Right hindlimb (tissue), 1 donor: ENCODE measurements around the gene RPP30.

Source experiments
- DNase-seq: peaks from one replicate; pipeline ENCODE4 v3.0.0-alpha.2; 2018

The RPP30 gene

GRCh38 chr10:90871766-90872647 is at the start of gene RPP30:
RPP30 (plus strand) TSS chr10:90871974; CDS start chr10:90871987, 13 bp downstream.
- DNase-seq, result peak; percentile 91

GRCh38 chr10:90822508-90822907 is 49.3 kb upstream of the RPP30 start:
- DNase-seq, result no peak

- no peak for DNase-seq
These were observed 39.7 kb upstream of the RPP30 start for GRCh38 chr10:90832111-90832510.

- no peak for DNase-seq
These were observed 37.4 kb upstream of the RPP30 start for GRCh38 chr10:90834326-90834725.

GRCh38 chr10:90837486-90837885 is 34.3 kb upstream of the RPP30 start:
- DNase-seq, result no peak

GRCh38 chr10:90842725-90843124 is 29.0 kb upstream of the RPP30 start:
- DNase-seq, result no peak

- DNase-seq, result no peak
These were observed 26.0 kb upstream of the RPP30 start for GRCh38 chr10:90845726-90846125.

GRCh38 chr10:90846746-90847145 is 25.0 kb upstream of the RPP30 start:
- DNase-seq, result no peak

- no peak for DNase-seq
These were observed 24.3 kb upstream of the RPP30 start for GRCh38 chr10:90847436-90847835.

GRCh38 chr10:90849956-90850749 is 21.6 kb upstream of the RPP30 start:
- DNase-seq, result no peak

GRCh38 chr10:90855126-90855525 is 16.6 kb upstream of the RPP30 start:
- no peak for DNase-seq

GRCh38 chr10:90856261-90856660 is 15.5 kb upstream of the RPP30 start:
- no peak for DNase-seq

- peak; percentile 19 for DNase-seq
These were observed 14.7 kb upstream of the RPP30 start for GRCh38 chr10:90856964-90857634.

GRCh38 chr10:90857635-90858460 is 13.9 kb upstream of the RPP30 start, which contains the start of gene HTR7:
HTR7 (minus strand) TSS chr10:90858039; CDS start chr10:90857671, 368 bp downstream.
- peak; percentile 74 for DNase-seq

- no peak for DNase-seq
These were observed 13.3 kb upstream of the RPP30 start for GRCh38 chr10:90858461-90858968.

GRCh38 chr10:90859321-90859751 is 12.4 kb upstream of the RPP30 start:
- DNase-seq, result no peak

- no peak for DNase-seq
These were observed 11.0 kb upstream of the RPP30 start for GRCh38 chr10:90860790-90861189.

- DNase-seq, result no peak
These were observed 8.8 kb upstream of the RPP30 start for GRCh38 chr10:90862908-90863514.

- no peak for DNase-seq
These were observed 6.4 kb upstream of the RPP30 start for GRCh38 chr10:90865401-90865800.

- DNase-seq, result no peak
These were observed 5.7 kb upstream of the RPP30 start for GRCh38 chr10:90866050-90866598.

GRCh38 chr10:90871279-90871765 is 452 bp upstream of the RPP30 start:
- DNase-seq, result peak; percentile 74
